DND-41 (cell line): Measurements from ENCODE around the gene PLXNA4.

Source experiments
- CTCF ChIP-seq: IDR thresholded peaks from 2 replicates; pipeline ENCODE4 v1.5.1; 2012; ENCODE audit warnings: borderline replicate concordance, low read length, moderate library complexity, mild to moderate bottlenecking; ENCODE audit not compliant: poor library complexity, severe bottlenecking; ENCODE audit errors: extremely low read depth
- EZH2 ChIP-seq: IDR thresholded peaks from 3 replicates; pipeline ENCODE4 v1.6.1; 2012; ENCODE audit warnings: borderline replicate concordance, low read depth, mild to moderate bottlenecking, moderate library complexity, low read length, inconsistent platforms; ENCODE audit not compliant: severe bottlenecking

- TF ChIP-seq CTCF, result no peak
- no peak for TF ChIP-seq EZH2
Observed at GRCh38 chr7:132569884-132570614, 6.2 kb downstream of the PLXNA4 start.
